Neuronal stem cell (in vitro differentiated cells): ENCODE data around the gene OAS2.

Experiments
- DNase-seq: peaks from one replicate; pipeline ENCODE4 v3.0.0-alpha.2; 2013; ENCODE audit warnings: low spot score
- H2AFZ ChIP-seq: one replicate; pipeline ENCODE4 v1.6.1; 2013; ENCODE audit warnings: mild to moderate bottlenecking, low read length, inconsistent platforms
- H2AK5ac ChIP-seq: 2 replicates; pipeline ENCODE4 v1.6.1; 2013; ENCODE audit warnings: low read depth, mild to moderate bottlenecking, inconsistent platforms, low read length, moderate library complexity, mixed read lengths
- H2BK120ac ChIP-seq: 2 replicates; pipeline ENCODE4 v1.6.1; 2013; ENCODE audit warnings: low read depth, mild to moderate bottlenecking, inconsistent platforms, low read length, moderate library complexity, mixed read lengths
- H2BK12ac ChIP-seq: one replicate; pipeline ENCODE4 v1.6.1; 2013; ENCODE audit warnings: low read length, inconsistent platforms
- H2BK15ac ChIP-seq: 2 replicates; pipeline ENCODE4 v1.6.1; 2013; ENCODE audit warnings: mild to moderate bottlenecking, low read length, inconsistent platforms, mixed read lengths
- H2BK5ac ChIP-seq: one replicate; pipeline ENCODE4 v1.6.1; 2013; ENCODE audit warnings: inconsistent platforms, mild to moderate bottlenecking, low read length, moderate library complexity
- H3K14ac ChIP-seq: one replicate; pipeline ENCODE4 v1.6.1; 2013; ENCODE audit warnings: low read length, inconsistent platforms
- H3K18ac ChIP-seq: 2 replicates; pipeline ENCODE4 v1.6.1; 2013; ENCODE audit warnings: low read length, inconsistent platforms
- H3K23ac ChIP-seq: 2 replicates; pipeline ENCODE4 v1.6.1; 2013; ENCODE audit warnings: low read depth, mild to moderate bottlenecking, mixed read lengths, low read length, inconsistent platforms; ENCODE audit not compliant: poor library complexity
- H3K27ac ChIP-seq: replicated peaks from 3 replicates; pipeline ENCODE4 v1.5.1; 2013; ENCODE audit warnings: low read length, inconsistent platforms
- H3K27me3 ChIP-seq, 3 experiments: 2 replicates each; pipeline ENCODE4 v1.6.1; 2013; ENCODE audit warnings: low read length in 3 of 3, mild to moderate bottlenecking in 2 of 3, inconsistent platforms in 1 of 3, low read depth in 1 of 3, mixed read lengths in 1 of 3, moderate library complexity in 1 of 3; ENCODE audit not compliant: control insufficient read depth in 3 of 3, insufficient read depth in 3 of 3
- H3K36me3 ChIP-seq, 2 donors: replicated peaks in 1 of 2; 2 replicates each; pipeline ENCODE4 v1.6.1; 2013; ENCODE audit warnings: low read length in 2 of 2; ENCODE audit not compliant: control insufficient read depth in 2 of 2, insufficient read depth in 2 of 2
- H3K4ac ChIP-seq: 2 replicates; pipeline ENCODE4 v1.6.1; 2013; ENCODE audit warnings: inconsistent platforms, mild to moderate bottlenecking, low read length, moderate library complexity
- H3K4me1 ChIP-seq, 2 donors: 1 replicate in 1 of 2; 2 replicates in 1 of 2; pipeline ENCODE4 v1.6.1; 2013; ENCODE audit warnings: low read length in 2 of 2, low read depth in 1 of 2; ENCODE audit not compliant: control insufficient read depth in 2 of 2, insufficient read depth in 1 of 2
- H3K4me2 ChIP-seq: one replicate; pipeline ENCODE4 v1.6.1; 2013; ENCODE audit warnings: mild to moderate bottlenecking, low read length, inconsistent platforms; ENCODE audit not compliant: insufficient read depth, poor library complexity, severe bottlenecking
- H3K4me3 ChIP-seq, 2 donors: 2 replicates each; pipeline ENCODE4 v1.5.1; 2013; ENCODE audit warnings: low read length in 2 of 2, mild to moderate bottlenecking in 2 of 2, inconsistent platforms in 1 of 2, moderate library complexity in 1 of 2
- H3K79me1 ChIP-seq: one replicate; pipeline ENCODE4 v1.6.1; 2013; ENCODE audit warnings: low read depth, mild to moderate bottlenecking, inconsistent platforms, low read length, moderate library complexity
- H3K9ac ChIP-seq: one replicate; pipeline ENCODE4 v1.6.1; 2013; ENCODE audit warnings: mild to moderate bottlenecking, low read depth, low read length, inconsistent platforms; ENCODE audit not compliant: poor library complexity
- H3K9me3 ChIP-seq, 2 donors: replicated peaks in 1 of 2; 2 replicates each; pipeline versions ENCODE3 to v1.6.1; 2013; ENCODE audit warnings: low read length in 2 of 2, mild to moderate bottlenecking in 2 of 2, inconsistent platforms in 1 of 2, low read depth in 1 of 2, mixed read lengths in 1 of 2, moderate library complexity in 1 of 2; ENCODE audit not compliant: control insufficient read depth in 2 of 2, insufficient read depth in 1 of 2
- H4K8ac ChIP-seq: one replicate; pipeline ENCODE4 v1.6.1; 2013; ENCODE audit warnings: low read depth, mild to moderate bottlenecking, inconsistent platforms, low read length, moderate library complexity
- H4K91ac ChIP-seq: one replicate; pipeline ENCODE4 v1.6.1; 2013; ENCODE audit warnings: low read length, low read depth, mild to moderate bottlenecking, inconsistent platforms; ENCODE audit not compliant: poor library complexity
- WGBS, 2 donors: extraction: QIAGEN DNeasy Blood & Tissue Kit; methylation state at CpG; one replicate each; pipeline ENCODE4 v1.1.7; 2013; ENCODE audit warnings: missing lambda C conversion rate in 2 of 2, mixed read lengths in 1 of 2; ENCODE audit not compliant: insufficient read length in 2 of 2, insufficient replicate concordance in 1 of 2; ENCODE audit errors: extremely low coverage in 2 of 2; 5-methylcytosine and 5-hydroxymethylcytosine counted together

Gene OAS2

GRCh38 chr12:112941528-112942335 is 36.6 kb upstream of the OAS2 start:
- Histone ChIP-seq H3K79me1 (no peaks in the 10 kb centered on the region), H2BK120ac (peak overlapping the region; percentile 69), H3K4me1 (peaks cover 0 to 7% of the 10 kb centered on the region in 2 donors), H3K14ac (no peak overlapping the region), H3K18ac (peak overlapping the region; percentile 27), H3K4me3 (no peak overlapping the region), H2BK5ac (no peak overlapping the region), H3K23ac (no peak overlapping the region), H4K8ac (no peak overlapping the region), H3K4me2 (no peak overlapping the region), H4K91ac (no peak overlapping the region), H2AFZ (no peak overlapping the region), H2BK15ac (no peak overlapping the region), H2AK5ac (peak overlapping the region; percentile 43), H3K27ac (no peak overlapping the region), H2BK12ac (no peak overlapping the region), H3K9ac (no peak overlapping the region), H3K36me3 (no peaks in the 10 kb centered on the region), H3K4ac (no peak overlapping the region), H3K9me3 (peaks cover 0 to 1% of the 10 kb centered on the region in 2 donors), H3K27me3 (peaks cover 0 to 26% (median 22%) of the 10 kb centered on the region in 3 experiments)
- WGBS, 2 donors: no CpG with 5 or more reads among the region's 16 CpGs
- no peak for DNase-seq

- H2BK15ac ChIP-seq: no peak overlapping the region
- H2BK5ac ChIP-seq: no peak overlapping the region
- peaks cover 0 to 1% of the 10 kb centered on the region in 2 donors for H3K9me3 ChIP-seq
- peaks cover 0 to 25% (median 22%) of the 10 kb centered on the region in 3 experiments for H3K27me3 ChIP-seq
- H3K4ac ChIP-seq: no peak overlapping the region
- H3K4me2 ChIP-seq: no peak overlapping the region
- WGBS, 2 donors: no CpG with 5 or more reads among the region's 1 CpG
- no peak overlapping the region for H2BK12ac ChIP-seq
- no peaks in the 10 kb centered on the region for H3K36me3 ChIP-seq
- no peak for DNase-seq
- H2AFZ ChIP-seq: no peak overlapping the region
- H3K79me1 ChIP-seq: no peaks in the 10 kb centered on the region
- H3K23ac ChIP-seq: no peak overlapping the region
- no peak overlapping the region for H3K14ac ChIP-seq
- H3K27ac ChIP-seq: no peak overlapping the region
- no peak overlapping the region for H3K18ac ChIP-seq
- H3K9ac ChIP-seq: no peak overlapping the region
- no peak overlapping the region for H4K91ac ChIP-seq
- no peak overlapping the region for H2BK120ac ChIP-seq
- H3K4me1 ChIP-seq: peaks cover 0 to 7% of the 10 kb centered on the region in 2 donors
- no peak overlapping the region for H4K8ac ChIP-seq
- H3K4me3 ChIP-seq: no peak overlapping the region
- no peak overlapping the region for H2AK5ac ChIP-seq
Measured at GRCh38 chr12:112942572-112942971, 35.7 kb upstream of the OAS2 start.

DNA sequence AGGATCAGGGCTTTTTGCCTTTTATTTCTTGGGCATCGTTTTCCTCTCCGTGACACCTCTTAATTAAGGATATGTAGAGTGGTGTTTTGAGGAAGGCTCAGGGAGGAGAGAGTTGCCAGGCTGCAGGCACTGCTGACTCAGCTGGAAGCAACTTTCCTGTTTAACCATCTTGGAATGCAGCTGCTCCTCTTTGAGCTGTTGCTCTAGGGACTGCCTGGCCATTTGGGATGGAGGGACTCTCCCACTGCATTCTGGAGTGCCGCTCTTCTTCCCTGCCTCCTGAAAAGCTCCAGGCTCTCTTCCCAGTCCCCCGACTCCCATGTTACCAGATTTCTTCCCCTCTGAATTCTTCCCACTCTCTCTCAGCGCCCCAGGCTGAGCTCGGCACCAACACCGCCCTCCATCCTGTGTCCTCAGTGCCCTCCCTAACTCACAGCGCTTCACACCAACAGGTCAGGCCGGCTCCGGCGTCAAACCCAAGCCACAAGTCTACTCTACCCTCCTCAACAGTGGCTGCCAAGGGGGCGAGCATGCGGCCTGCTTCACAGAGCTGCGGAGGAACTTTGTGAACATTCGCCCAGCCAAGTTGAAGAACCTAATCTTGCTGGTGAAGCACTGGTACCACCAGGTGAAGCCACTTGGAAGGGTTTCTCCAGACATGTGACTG is 34.2 kb upstream of the OAS2 start:
- no peaks in the 10 kb centered on the region for H3K36me3 ChIP-seq
- H2BK120ac ChIP-seq: no peak overlapping the region
- DNase-seq: no peak
- peak overlapping the region; percentile 48 for H3K18ac ChIP-seq
- no peak overlapping the region for H2BK15ac ChIP-seq
- H3K14ac ChIP-seq: no peak overlapping the region
- H3K4me3 ChIP-seq: no peak overlapping the region
- H3K4me2 ChIP-seq: no peak overlapping the region
- H3K9me3 ChIP-seq: peaks cover 0 to 1% of the 10 kb centered on the region in 2 donors
- no peak overlapping the region for H4K91ac ChIP-seq
- no peak overlapping the region for H4K8ac ChIP-seq
- no peak overlapping the region for H3K4ac ChIP-seq
- H2AK5ac ChIP-seq: peak overlapping the region; percentile 44
- no peak overlapping the region for H2BK5ac ChIP-seq
- peaks cover 0 to 10% (median 7%) of the 10 kb centered on the region in 3 experiments for H3K27me3 ChIP-seq
- H3K9ac ChIP-seq: peak overlapping the region; percentile 9
- H3K27ac ChIP-seq: no peak overlapping the region
- no peaks in the 10 kb centered on the region for H3K79me1 ChIP-seq
- peaks cover 0 to 5% of the 10 kb centered on the region in 2 donors for H3K4me1 ChIP-seq
- no CpG with 5 or more reads among the region's 15 CpGs for WGBS, 2 donors
- H3K23ac ChIP-seq: no peak overlapping the region
- no peak overlapping the region for H2AFZ ChIP-seq
- H2BK12ac ChIP-seq: no peak overlapping the region

DNA sequence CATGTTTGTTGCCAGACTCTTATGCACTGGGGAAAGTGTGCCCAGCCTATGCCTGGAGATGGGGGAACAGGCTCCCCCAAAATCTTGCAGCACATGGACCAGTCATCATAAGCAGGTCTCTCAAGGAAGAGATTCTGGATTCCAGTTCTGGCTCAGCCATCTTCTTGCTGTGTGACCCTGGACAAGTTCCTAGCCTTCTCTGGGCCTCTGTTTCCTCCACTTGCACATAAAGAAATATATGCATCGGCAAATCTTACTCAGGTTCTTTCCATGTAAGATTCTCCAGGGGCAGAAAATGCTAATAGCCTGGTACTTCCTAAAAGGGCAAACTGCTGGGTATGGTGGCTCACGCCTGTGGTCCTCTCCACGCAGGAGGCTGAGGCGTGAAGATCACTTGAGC is 32.8 kb upstream of the OAS2 start:
- Histone ChIP-seq H3K4me2 (no peak overlapping the region), H4K91ac (no peak overlapping the region), H4K8ac (no peak overlapping the region), H2BK15ac (no peak overlapping the region), H3K14ac (no peak overlapping the region), H3K4ac (no peak overlapping the region), H3K9me3 (peaks cover 0 to 1% of the 10 kb centered on the region in 2 donors), H3K27ac (no peak overlapping the region), H3K18ac (no peak overlapping the region), H3K36me3 (no peaks in the 10 kb centered on the region), H3K9ac (no peak overlapping the region), H2BK5ac (no peak overlapping the region), H3K4me1 (no peaks in the 10 kb centered on the region), H3K27me3 (no peaks in the 10 kb centered on the region), H2AK5ac (no peak overlapping the region), H2BK12ac (no peak overlapping the region), H3K23ac (no peak overlapping the region), H2AFZ (no peak overlapping the region), H3K4me3 (no peak overlapping the region), H3K79me1 (no peaks in the 10 kb centered on the region), H2BK120ac (no peak overlapping the region)
- DNase-seq: no peak
- no CpG with 5 or more reads among the region's 4 CpGs for WGBS, 2 donors
